ENCODE results near the gene OSGEP.
"Not testable (repeated sequence)": the region's sequence is repeated elsewhere in the genome, so short reads cannot be mapped to it uniquely, and the experiment has no call there.

OSGEP gene

GRCh38 chr14:20461225-20462141 lies 6.9 kb upstream of the OSGEP start, which contains the start of gene PIP4P1:
TSS of gene PIP4P1 (minus strand) at chr14:20461434. CDS start at chr14:20461325, 109 bp downstream.
- peak; percentile 92 for DNase-seq (ENCODE audit: low spot score)
- in situ Hi-C loops (cut with MboI; ENCODE audit: low sequenced_read_pairs, unreplicated experiment), result no loop called here
- no peak for TF ChIP-seq CTCF (IDR thresholded peaks at IDR 0.05; ENCODE audit: borderline replicate concordance, control extremely low read depth, extremely low read depth, insufficient read depth, missing control alignments)

DNA sequence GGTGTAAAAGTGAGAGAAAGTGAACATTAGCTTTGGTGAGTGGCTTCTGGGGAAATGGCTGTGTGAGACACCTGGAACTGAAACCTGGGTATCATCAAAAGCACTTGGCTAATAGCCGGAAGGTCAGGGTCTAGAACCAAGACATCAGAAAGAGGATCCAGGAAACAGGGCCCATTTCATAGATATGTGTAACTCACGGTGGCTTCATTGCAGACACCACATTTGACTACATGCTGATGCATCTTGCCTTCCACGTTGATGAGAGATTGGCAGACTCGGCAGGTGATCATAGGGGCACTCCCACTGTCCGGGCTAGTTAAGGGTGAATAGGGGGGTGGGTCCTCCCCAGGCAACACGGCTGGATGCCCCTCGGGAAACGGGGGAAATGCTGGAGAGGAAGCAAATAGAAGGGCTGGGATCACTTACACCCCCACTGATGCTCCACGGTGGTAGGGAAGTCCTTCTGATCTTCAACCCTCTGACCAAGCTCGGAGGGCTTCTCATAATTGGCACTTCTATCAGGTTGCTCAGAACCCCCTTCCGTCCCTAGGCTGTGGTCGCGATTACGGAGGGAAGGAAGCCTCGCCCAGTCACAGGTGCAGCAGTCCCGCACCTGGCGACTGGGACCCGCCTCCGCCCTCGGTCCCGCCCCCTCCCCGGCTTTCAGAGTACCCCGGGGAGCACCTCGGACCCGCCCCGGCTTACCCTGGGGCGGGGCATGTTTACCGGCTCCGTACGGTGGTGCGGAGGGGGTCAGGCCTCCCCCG lies 6.0 kb upstream of the OSGEP start:
- no peak for TF ChIP-seq CTCF (IDR thresholded peaks at IDR 0.05; ENCODE audit: borderline replicate concordance, control extremely low read depth, extremely low read depth, insufficient read depth, missing control alignments)
- in situ Hi-C loops (cut with MboI; ENCODE audit: low sequenced_read_pairs, unreplicated experiment), result no loop called here
- no peak for DNase-seq (ENCODE audit: low spot score)

DNA sequence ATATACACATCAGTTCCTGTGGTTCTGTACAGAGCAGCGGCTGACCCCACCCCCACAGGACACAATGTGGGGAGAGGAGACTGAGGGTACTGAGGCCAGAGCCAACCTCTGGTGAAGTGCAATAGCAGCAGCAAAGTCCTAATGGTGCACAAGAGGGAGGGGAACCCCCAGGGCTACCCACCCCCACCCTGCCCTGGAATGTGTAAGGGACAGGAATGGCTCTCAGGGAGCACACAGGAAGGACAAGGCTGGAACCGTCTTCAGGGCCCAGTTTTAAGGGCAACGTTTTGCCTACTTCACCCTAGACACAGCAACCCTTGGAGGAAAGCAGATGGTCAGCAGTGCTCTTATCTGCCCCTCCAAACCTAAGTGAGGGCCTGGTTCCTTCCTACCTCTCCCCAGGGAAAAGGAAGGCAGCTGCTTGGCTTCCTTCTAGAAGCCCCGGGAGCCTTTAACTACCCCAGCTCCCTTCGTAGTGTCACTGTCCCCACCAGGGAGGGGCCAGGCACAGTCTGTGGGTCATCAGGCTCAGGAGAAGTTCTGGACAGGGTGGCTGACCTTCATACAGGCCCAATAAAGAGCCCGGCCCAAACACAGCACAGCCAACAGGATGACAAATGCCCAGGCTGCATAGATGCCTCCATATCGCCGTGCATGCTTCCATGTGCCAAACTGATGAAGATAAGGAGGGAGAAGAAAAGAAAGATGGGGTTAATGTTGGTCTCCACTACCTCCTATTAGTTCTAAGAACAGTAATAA lies 3.6 kb upstream of the OSGEP start:
- no peak for TF ChIP-seq CTCF (IDR thresholded peaks at IDR 0.05; ENCODE audit: borderline replicate concordance, control extremely low read depth, extremely low read depth, insufficient read depth, missing control alignments)
- in situ Hi-C loops (cut with MboI; ENCODE audit: low sequenced_read_pairs, unreplicated experiment), result no loop called here
- DNase-seq (ENCODE audit: low spot score), result no peak

DNA sequence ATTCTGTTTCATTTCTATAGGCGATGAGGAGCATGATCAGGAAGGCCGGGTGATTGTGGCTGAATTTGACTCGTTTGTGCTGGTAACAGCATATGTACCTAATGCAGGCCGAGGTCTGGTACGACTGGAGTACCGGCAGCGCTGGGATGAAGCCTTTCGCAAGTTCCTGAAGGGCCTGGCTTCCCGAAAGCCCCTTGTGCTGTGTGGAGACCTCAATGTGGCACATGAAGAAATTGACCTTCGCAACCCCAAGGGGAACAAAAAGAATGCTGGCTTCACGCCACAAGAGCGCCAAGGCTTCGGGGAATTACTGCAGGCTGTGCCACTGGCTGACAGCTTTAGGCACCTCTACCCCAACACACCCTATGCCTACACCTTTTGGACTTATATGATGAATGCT lies 2.4 kb upstream of the OSGEP start:
- no peak for DNase-seq (ENCODE audit: low spot score)
- no peak for TF ChIP-seq CTCF (IDR thresholded peaks at IDR 0.05; ENCODE audit: borderline replicate concordance, control extremely low read depth, extremely low read depth, insufficient read depth, missing control alignments)
- in situ Hi-C loops (cut with MboI; ENCODE audit: low sequenced_read_pairs, unreplicated experiment), result no loop called here

GRCh38 chr14:20455355-20456300 lies 1.0 kb upstream of the OSGEP start:
- no peak for DNase-seq (ENCODE audit: low spot score)
- in situ Hi-C loops (cut with MboI; ENCODE audit: low sequenced_read_pairs, unreplicated experiment), result no loop called here
- no peak for TF ChIP-seq CTCF (IDR thresholded peaks at IDR 0.05; ENCODE audit: borderline replicate concordance, control extremely low read depth, extremely low read depth, insufficient read depth, missing control alignments)

- in situ Hi-C loops (cut with MboI; ENCODE audit: low sequenced_read_pairs, unreplicated experiment); DNase-seq (ENCODE audit: low spot score): not testable (repeated sequence)
These were observed 1.8 kb downstream of the OSGEP start for GRCh38 chr14:20452831-20453230.

Data from GM13976 (cell line).